Activated naive CD4-positive, alpha-beta T cell treated with anti-CD3 and anti-CD28 coated beads, Interleukin-2, amount 50 U/mL, for 16 hours (primary cell): ENCODE results near the gene HERC4.
"Not testable (repeated sequence)": the region's sequence is repeated elsewhere in the genome, so short reads cannot be mapped to it uniquely, and the experiment has no call there.

ENCODE experiments used
- DNase-seq: peaks from one replicate; pipeline ENCODE4 v3.0.0-alpha.2; 2020

HERC4 gene

DNA sequence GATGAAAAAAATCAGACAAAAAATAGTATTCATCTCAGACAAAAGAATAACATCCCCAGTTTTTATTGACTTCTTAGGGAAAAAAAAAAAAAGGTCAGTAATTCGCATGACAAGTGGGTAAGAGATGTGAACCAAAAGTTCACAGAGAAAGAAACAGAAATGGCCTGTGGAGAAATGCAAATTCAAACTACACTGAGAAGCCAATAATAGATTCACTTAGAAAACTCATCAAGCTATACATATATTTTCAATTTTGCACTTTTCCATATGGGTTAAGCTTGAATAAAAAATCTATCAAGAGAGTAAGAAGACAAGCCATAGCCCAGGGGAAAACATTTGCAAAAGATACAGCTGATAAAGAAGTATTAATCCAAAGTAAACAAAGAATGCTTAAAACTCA, 28.0 kb downstream of the HERC4 start:
- DNase-seq = no peak

DNA sequence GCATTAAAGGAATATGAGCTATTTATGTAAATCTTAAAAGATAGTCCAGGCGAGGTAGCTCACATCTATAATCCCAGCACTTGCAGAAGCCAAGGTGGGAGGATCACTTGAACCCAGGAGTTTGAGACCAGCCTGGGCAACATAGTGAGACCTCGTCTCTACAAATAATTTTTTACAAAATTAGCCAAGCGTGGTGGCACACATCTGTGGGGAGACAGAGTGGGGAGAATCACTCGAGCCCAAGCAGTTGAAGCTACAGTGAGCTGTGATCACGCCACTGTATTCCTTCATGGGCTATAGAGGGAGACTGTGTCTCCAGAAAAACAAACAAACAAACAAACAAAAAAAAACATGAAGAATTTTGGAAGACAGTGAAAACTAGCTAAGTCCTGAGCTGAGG, 28.4 kb downstream of the HERC4 start:
- no peak for DNase-seq

DNA sequence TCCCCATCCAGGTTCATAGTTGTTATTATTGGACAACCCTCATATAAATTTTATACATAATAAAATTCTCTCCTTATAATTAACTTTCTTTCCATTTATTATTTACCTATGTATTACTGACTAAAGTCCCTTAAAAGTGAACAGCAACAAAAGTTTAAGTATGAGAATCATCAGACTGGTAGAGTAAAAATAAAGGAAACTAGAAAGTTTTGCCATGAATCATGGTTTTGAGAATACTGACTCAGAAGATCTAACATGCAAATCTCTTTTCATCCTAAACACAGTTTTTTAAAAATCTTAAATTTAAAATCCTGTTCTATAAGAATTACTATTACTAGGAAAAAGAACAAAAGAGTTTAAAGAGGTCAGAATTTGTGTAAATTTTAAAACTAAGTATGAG, 32.1 kb downstream of the HERC4 start:
- DNase-seq = no peak

DNA sequence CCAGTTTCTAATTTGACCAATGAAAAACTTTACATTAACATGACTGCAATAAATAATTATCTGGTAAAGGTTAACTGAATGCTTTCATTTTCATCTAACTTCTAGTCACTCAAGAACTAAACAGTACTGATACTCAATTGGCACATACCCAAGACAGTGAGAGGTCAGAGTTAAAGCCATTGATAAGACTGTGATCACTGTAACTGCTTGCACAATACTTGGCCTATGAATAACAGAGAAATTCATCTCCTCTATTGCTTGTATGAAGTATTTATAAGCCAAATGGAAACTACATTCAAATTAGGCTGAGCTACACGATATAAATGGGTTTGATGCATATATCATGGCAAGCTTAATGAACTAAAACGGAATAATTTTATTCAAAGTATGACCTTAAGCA, 43.0 kb downstream of the HERC4 start:
- DNase-seq = no peak

DNA sequence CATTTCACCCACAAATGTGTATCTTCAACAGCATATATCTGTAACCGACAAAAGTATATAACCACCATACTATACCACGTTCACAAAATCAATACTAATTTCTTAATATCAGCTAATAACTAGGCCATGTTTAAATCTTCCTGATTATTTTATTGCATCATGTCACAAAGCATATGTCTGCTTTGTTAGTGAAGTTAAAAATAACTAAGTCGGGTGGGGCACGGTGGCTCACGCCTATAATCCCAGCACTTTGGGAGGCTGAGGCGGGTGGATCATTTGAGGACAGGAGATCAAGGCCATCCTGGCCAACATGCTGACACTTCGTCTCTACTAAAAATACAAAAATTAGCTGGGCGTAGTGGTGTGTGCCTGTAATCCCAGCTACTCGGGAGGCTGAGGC, 47.7 kb downstream of the HERC4 start:
- no peak for DNase-seq

DNA sequence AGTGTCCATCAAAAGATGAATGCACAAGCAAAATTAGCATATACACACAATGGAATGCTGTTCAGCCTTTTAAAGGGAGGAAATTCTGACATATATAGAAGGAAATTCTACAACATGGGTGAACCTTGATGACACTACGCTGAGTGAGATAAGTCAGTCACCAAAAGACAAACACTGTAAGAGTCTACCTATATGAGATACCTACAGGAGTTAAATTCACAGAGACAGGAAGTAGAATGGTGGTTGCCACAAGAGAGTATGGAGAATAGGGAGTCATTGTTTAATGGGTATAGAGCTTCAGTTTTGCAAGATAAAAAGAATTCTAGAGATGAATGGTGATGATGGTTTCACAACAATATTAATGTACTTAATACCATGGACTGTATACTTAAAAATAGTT, 51.8 kb downstream of the HERC4 start:
- DNase-seq = no peak

DNA sequence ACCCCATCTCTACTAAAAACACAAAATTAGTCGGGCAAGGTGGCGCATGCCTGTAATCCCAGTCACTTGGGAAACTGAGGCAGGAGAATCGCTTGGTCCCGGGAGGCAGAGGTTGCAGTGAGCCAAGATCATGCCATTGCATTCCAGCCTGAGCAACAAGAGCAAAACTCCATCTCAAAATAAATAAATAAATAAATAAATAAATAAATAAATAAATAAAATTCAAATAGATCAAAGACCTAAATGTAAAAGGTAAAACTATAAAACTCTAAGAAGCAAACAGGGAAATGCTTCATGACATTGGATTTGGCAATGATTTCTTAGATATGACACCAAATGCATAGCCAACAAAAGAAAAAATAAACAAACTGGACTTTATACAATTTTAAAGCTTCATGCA, 52.8 kb downstream of the HERC4 start:
- DNase-seq = not testable (repeated sequence)

DNA sequence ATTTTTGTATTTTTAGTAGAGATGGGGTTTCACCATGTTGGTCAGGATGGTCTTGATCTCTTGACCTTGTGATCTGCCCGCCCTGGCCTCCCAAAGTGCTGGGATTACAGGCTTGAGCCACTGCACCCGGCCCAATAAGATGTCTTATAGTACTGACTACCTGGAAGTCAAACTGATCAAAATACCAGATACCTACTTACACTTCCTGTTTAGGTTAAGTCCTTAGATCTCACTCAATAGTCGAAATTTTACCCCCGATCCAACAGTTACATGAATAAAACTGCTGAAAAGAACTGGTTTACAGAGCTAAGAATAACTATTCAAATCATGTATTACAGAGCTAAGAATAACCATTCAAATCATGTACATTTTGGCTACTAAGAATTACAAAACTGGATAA, 58.6 kb downstream of the HERC4 start:
- not testable (repeated sequence) for DNase-seq

DNA sequence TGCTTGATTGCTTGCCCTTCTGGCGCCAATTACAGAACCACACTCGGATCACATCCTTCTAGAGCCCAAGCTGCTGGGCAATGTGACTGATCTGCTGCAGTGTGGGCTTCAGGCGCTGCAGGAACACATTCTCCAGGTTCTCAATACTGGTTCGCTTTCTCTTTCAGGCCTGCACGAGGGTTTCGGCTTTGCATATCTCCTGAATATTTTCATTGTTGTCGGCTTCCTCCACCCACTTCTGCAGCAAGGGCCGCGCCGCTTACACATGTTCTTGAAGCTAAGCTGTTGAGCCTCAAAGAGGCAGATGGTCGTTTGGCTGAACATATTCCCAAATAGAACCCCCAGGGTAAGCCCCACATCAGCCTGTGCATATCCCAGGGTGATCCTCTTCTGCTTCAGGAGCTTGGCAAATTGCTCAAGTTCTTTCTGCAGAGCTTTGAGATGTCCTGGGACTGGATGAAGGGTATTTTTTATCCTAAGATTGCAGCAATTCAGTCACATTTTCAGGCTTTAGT, 64.6 kb downstream of the HERC4 start:
- DNase-seq = no peak

DNA sequence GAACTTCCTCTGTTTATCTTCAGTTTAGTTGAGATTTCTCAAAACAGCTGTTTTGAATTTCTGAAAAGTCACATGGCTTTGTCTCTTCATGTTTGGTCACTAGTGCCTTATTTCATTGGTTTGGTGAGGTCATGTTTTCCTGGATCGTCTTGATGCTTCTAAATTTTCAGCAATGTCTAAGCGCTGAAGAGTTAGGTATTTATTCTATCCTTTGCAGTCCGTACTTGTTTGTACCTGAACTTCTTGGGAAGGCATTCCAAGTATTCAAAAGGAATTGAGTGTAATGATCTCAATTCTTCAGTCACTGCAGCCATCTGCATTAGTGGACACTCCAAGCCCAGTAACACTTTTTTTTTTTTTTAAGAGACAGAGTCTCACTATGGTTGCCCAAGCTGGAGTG, 67.7 kb downstream of the HERC4 start:
- no peak for DNase-seq

DNA sequence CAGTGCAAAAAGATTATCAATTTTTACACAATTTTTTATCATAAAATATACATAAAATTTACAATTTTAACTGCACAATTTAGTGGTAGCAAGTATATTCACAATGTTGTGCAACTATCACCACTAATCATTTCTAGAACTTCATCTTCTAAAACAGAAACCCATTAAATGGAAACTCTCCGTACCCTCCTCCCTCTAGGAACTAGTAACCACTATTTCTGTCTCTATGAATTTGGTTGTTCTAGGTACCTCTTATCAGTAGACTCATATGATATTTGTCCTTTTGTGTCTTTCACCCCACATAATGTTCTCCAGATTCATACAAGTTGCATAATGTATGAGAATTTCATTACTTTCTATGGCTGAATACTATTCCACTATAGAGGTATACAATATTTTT, 73.5 kb downstream of the HERC4 start:
- no peak for DNase-seq

DNA sequence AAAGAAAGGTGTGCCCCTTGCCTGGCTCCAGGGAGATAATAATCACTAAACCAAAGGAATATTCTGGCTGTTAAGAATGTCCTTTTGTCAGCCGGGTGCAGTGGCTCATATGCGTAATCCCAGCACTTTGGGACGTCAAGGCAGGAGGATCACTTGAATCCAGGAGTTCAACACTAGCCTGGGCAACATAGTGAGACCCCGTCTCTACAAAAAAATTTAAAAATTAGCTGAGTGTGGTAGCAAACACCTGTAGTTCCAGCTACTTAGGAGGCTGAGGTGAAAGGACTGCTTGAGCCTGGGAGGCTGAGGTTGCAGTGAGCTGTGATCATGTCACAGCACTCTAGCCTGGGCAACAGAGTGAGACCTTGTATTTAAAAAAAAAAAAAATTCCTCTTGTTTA, 74.1 kb downstream of the HERC4 start:
- DNase-seq = no peak

DNA sequence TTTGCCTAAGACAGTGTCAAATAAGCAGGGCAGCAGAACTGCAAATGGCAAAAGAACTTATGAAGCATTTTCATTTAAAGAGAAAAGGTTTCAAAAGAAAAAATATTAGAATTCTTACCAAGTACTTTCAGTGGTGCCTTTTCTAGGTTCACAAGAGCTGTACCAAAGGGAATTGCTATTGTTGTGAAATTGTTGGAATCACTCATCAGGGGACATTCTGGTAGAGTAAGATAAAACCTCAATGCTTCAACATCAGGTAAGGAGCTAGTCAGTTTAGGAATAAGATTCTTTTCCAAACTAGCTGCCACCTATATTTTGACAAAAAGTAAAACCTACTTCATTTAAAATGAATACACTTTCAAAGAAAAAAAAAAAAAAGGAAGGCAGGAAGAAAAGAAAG, 85.0 kb downstream of the HERC4 start:
- no peak for DNase-seq

DNA sequence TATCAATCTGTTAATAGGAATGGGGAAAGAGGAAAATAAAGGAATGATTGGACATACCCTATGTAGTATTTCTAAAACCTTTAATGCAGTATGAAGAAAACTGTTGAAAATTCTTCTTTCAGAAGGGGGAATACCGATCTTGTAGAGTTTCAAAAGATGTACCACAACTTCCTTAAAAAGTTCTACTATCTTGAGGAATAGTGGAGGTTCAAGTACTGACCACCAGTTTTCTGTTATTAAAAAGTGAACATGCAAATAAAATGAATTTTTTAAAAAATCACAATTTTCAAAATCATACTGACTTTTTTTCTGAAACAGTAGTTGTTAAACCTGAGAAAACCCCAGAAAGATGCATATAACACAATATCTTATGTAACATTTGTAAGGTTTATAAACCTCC, 86.5 kb downstream of the HERC4 start:
- no peak for DNase-seq

DNA sequence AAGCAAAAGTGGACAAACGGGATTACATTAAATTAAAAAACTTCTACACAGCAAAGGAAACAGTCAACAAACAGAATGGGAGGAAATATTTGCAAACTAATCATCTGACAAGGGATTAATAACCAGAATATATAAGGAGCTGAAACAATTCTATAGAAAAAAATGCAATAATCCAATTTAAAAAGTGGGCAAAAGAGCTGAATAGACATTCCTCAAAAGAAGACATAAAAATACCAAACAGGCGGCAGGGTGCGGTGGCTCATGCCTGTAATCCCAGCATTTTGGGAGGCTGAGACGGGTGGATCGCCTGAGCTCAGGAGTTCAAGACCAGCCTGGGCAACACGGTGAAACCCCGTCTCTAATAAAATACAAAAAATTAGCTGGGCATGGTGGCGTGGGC, 92.5 kb downstream of the HERC4 start:
- DNase-seq = not testable (repeated sequence)

DNA sequence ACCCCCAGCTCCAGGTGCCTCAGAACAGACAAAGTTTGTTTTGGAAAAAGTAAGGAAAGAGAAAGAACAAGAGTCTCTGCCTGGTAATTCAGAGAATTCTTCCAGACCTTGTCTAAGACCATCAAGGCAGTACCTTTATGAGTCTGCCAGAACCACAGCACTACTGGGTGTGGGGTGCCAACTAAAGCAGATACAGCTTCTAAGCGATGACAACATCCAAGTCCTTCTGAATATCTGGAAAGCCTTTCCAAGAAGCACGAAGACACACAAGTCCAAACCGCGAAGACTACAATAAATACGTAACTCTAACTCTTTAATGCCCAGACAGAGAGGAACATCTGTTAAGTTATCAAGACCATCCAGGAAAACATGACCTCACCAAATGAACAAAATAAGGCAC, 96.3 kb downstream of the HERC4 start:
- no peak for DNase-seq

DNA sequence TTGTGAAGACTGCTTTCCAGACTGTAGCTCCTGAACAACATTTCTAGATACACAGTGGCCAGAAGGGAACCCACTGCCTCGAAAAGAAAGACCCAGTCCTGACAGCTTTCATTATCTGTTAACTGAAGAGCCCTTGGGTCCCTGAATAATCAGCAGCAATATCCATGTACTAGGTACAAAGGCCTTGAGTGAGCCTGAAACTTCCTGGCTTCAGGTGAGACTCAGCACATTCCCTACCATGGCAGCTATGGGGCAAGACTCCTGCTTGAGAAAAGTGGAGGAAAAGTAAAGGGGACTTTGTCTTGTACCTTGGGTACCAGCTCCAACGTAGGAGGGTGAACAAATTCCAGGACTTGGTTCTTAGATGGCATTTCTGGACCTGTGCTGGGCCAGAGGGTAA, 97.8 kb downstream of the HERC4 start:
- DNase-seq = no peak

DNA sequence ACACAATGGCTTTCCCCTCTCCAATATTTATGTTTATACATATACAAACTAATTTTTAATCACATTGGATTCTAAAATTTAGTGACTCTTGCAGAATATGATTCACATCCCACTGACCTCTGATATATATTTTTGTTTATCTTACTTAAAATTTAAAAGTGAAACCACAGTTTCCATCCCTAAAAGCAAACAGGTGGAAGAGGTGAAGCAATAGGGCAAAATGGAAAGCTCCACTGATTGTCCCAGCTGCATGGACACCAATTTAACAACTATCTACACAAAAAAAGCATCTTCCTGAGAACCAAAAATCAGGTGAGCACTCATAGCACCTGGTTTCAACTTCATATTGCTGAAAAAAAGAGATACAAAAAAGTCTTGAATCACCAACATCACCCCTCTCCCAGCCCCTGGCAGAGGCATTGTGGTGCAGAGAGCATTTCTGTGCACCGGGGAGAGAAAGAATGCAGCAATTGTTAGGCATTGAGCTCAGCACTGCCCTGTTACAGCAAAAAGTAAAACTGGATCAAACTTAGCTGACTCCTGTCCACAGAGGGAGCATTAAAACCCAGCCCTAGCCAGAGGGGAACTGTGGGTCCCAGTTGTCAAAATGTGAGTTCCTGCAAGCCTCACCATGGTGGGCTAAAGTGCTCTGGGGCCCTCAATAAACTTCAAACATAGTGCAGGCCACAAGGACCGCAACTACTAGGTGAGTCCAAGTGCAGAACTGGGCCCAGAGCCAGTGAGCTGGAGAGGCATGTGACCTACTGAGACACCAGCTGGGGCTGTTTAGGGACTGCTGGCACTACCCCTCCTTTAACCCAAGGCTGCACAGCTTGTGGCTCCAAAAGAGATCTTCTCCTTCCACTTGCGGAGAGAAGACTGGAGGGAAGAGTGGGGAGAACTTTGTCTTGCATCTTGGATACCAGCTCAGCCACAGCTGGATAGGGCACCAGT, 98.5 kb downstream of the HERC4 start:
- DNase-seq = no peak

DNA sequence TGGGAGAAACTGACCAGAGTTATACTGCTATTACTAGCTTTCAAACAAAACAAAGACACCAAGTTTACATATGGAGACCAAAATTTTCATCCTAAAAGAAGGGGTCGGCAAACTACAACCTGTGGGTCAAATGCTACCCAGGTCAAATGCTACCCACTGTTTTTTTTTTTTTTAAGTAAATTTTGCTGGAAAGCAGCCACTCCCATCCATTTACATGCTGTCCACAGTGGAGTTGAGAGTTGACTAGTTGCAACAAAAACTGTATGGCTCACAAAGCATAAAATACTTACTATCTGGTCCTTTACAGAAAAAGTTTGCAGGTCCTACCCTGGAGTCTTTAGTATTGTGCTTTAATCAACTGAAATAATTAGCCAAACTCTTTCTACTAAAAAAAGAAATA, 99.2 kb downstream of the HERC4 start:
- DNase-seq = no peak

DNA sequence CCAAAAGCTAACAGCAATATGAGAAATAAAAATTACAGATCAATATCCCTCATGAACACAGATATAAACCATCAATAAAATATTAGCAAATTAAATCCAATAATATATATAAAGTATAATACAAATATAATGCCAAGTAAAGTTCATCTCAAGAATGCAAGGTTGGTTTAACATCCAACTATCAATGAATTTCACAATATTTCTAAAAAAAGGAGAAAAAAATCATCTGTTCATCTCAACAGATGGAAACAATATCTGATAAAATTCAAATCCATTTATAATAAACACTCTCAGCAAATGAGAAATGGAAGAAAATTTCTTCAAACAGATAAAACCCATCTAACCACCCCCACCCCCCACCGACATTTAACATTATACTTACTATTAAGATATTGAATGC, 103.8 kb downstream of the HERC4 start:
- DNase-seq = no peak

DNA sequence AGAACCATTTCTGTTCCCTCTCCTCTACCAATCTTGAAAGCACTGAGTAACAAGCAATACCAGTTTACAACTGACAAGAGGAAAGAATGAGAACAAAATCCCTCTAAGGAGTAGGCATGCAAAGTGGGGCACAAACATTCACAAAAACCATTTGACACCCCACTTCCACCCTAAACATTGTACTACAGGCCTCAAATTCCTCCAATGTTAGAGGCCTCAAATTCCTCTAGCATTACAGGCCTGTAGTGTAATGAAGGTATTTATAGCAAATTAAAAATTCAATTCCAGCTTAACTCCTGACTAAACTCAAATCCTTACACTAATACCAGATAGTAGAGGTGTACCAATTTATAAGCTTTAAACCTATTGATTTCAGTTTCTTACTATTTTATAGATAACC, 105.2 kb downstream of the HERC4 start:
- no peak for DNase-seq

DNA sequence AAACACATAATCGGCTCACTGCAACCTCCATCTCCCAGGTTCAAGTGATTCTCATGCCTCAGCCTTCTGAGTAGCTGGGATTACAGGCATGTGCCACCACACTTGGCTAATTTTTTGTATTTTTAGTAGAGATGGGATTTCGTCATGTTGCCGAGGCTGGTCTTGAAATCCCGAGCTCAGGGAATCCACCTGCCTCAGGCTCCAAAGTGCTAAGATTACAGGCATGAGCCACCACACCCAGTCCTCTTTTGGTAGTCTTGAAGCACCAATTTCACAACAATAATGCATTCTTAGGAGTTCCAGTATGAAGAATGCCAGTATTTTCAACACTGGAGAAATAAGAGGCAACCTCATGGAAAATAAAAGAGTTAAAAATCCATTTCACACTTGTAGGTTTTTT, 109.0 kb downstream of the HERC4 start:
- DNase-seq = not testable (repeated sequence)

DNA sequence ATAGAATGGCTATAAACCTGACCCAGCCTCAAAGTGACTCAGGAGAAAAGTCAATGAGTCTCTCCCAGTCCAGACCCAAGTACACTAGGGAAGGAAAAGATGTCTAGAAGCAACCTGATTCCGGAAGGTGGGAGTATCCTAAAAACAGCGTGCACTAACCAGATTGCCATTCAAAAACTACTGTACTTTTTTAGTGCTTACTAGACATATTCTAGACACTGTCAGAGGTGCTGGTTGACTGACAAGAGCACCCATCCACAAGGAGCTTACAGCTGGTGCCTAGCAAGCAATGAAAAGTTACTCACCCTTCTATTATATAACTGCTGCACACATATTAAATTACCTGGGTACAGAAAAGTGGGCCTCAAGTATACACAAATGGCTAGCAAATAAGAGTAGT, 109.6 kb downstream of the HERC4 start:
- no peak for DNase-seq

DNA sequence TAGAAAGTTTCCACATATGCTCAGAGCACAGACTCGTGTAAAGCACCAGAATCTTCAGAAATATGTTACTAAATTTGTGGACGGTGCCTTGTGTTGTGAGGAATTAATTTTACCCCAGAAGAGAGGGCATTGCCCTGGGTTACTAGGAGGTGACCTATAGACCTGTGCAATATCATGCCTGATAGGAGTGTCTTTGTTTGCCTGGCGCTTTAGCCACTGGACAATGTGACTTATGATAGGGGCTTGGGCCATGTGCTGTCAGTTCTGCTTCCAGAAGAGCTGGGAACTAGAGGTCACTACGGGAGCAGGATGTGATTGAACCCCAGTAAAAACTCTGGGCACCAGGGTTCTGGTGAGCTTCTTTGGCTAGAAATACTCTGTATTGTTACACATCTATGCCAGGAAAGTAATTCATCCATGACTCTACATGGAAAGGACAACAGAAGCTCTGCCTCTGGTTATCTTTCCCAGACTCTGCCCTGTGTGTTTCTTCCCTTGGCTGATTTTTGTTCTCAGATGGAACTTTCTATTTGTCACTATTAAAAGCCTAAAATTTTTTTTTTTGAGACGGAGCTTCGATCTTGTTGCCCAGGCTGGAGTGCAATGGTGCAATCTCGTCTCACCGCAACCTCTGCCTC, 115.1 kb downstream of the HERC4 start:
- no peak for DNase-seq
